Measurements from ENCODE around the gene PRAMEF14. TPM values are rescaled to one million over a fixed set of nuclear protein-coding genes. Genes with fewer than 3 reads are reported as not detected.
"Not testable (repeated sequence)": the region's sequence is repeated elsewhere in the genome, so short reads cannot be mapped to it uniquely, and the experiment has no call there.

Gene PRAMEF14
- total RNA-seq, 1 experiment from 2014 or later, result not detected

DNA sequence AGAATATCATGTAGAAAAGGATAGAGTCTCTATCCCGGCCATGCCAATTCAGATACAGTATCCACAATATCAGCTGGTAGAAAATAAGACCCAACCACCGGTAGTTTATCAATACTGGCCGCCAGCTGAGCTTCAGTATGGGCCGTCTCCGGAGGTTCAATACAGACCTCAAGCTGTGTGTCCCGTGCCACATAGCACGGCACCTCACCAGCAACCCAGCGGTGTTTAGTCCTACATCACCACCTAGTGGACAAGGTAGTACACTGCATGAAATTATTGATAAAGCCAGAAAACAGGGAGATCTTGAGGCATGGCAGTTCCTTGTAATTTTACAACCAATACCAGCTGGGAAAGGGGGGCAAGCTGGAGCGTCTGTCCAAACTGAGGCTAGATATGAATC lies 7.5 kb upstream of the PRAMEF14 start:
- ATAC-seq; H3K4me1 Mint-ChIP-seq; H3K27me3 Mint-ChIP-seq (ENCODE audit: low read depth); POLR2A ChIA-PET; DNase-seq (ENCODE audit: low spot score); H3K36me3 Mint-ChIP-seq; H3K4me3 Mint-ChIP-seq; H3K9me3 Mint-ChIP-seq; CTCF ChIA-PET; H3K27ac Mint-ChIP-seq: not testable (repeated sequence)

GRCh38 chr1:13353476-13353875 lies 6.5 kb upstream of the PRAMEF14 start:
- ATAC-seq; H3K36me3 Mint-ChIP-seq; H3K9me3 Mint-ChIP-seq; POLR2A ChIA-PET; H3K4me1 Mint-ChIP-seq; CTCF ChIA-PET; H3K27ac Mint-ChIP-seq; DNase-seq (ENCODE audit: low spot score); H3K27me3 Mint-ChIP-seq (ENCODE audit: low read depth); H3K4me3 Mint-ChIP-seq: not testable (repeated sequence)

GRCh38 chr1:13342496-13342895 lies 4.4 kb downstream of the PRAMEF14 start:
- CTCF ChIA-PET, result not testable (repeated sequence)

GRCh38 chr1:13315281-13315680 lies 31.7 kb downstream of the PRAMEF14 start, which contains the start of gene PRAMEF15:
Gene PRAMEF15, plus strand, starts transcription at chr1:13315581. Its CDS starts 2,827 bp downstream, at chr1:13318408.
- H3K36me3 Mint-ChIP-seq; POLR2A ChIA-PET; H3K4me1 Mint-ChIP-seq; ATAC-seq; H3K27me3 Mint-ChIP-seq (ENCODE audit: low read depth); CTCF ChIA-PET; H3K27ac Mint-ChIP-seq; H3K4me3 Mint-ChIP-seq; DNase-seq (ENCODE audit: low spot score): not testable (repeated sequence)
- peaks cover 12% of the 10 kb centered on the region for H3K9me3 Mint-ChIP-seq

More at GRCh38 chr1:13342496-13342895, 4.4 kb downstream of the PRAMEF14 start:
- POLR2A ChIA-PET; ATAC-seq; H3K27ac Mint-ChIP-seq; H3K4me1 Mint-ChIP-seq; H3K4me3 Mint-ChIP-seq; H3K36me3 Mint-ChIP-seq; DNase-seq (ENCODE audit: low spot score); H3K27me3 Mint-ChIP-seq (ENCODE audit: low read depth): not testable (repeated sequence)
- H3K9me3 Mint-ChIP-seq, result peaks cover 13% of the 10 kb centered on the region

- POLR2A ChIA-PET; H3K9me3 Mint-ChIP-seq; ATAC-seq; H3K4me3 Mint-ChIP-seq; H3K4me1 Mint-ChIP-seq; CTCF ChIA-PET; H3K27me3 Mint-ChIP-seq (ENCODE audit: low read depth); H3K27ac Mint-ChIP-seq; H3K36me3 Mint-ChIP-seq; DNase-seq (ENCODE audit: low spot score): not testable (repeated sequence)
These were observed 43.7 kb downstream of the PRAMEF14 start, which contains the start of gene PRAMEF33 for GRCh38 chr1:13303239-13303638. Gene PRAMEF33, plus strand, starts transcription at chr1:13303539. Its CDS starts 2,416 bp downstream, at chr1:13305955.

DNA sequence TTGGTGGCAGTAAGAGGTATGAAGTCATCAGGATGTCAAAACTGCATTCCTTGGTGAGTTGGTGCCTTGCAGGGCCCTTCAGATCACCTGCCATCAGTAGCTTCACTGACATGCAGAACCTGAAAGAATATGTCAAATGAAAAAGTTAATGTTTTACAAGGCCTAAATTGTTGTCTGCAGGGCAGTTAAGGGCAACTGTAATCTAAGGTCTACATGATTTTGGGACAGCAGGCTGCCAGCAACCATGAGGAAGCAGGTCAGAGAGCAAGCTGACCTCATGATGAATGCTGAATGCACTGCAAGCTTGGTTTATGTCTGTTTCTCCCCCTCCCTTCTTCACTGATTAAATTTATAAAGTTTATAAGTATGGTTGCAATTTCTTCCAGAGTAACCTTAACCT lies 44.7 kb downstream of the PRAMEF14 start:
- not testable (repeated sequence) for H3K27ac Mint-ChIP-seq, H3K4me3 Mint-ChIP-seq

GRCh38 chr1:13298699-13299098 lies 48.2 kb downstream of the PRAMEF14 start:
- CTCF ChIA-PET; DNase-seq (ENCODE audit: low spot score); H3K4me3 Mint-ChIP-seq; H3K27me3 Mint-ChIP-seq (ENCODE audit: low read depth); ATAC-seq; POLR2A ChIA-PET; H3K27ac Mint-ChIP-seq; H3K4me1 Mint-ChIP-seq; H3K9me3 Mint-ChIP-seq; H3K36me3 Mint-ChIP-seq: not testable (repeated sequence)

More for the DNA sequence above, 44.7 kb downstream of the PRAMEF14 start:
- POLR2A ChIA-PET; ATAC-seq; H3K9me3 Mint-ChIP-seq; H3K4me1 Mint-ChIP-seq; DNase-seq (ENCODE audit: low spot score); H3K27me3 Mint-ChIP-seq (ENCODE audit: low read depth); CTCF ChIA-PET; H3K36me3 Mint-ChIP-seq: not testable (repeated sequence)

DNA sequence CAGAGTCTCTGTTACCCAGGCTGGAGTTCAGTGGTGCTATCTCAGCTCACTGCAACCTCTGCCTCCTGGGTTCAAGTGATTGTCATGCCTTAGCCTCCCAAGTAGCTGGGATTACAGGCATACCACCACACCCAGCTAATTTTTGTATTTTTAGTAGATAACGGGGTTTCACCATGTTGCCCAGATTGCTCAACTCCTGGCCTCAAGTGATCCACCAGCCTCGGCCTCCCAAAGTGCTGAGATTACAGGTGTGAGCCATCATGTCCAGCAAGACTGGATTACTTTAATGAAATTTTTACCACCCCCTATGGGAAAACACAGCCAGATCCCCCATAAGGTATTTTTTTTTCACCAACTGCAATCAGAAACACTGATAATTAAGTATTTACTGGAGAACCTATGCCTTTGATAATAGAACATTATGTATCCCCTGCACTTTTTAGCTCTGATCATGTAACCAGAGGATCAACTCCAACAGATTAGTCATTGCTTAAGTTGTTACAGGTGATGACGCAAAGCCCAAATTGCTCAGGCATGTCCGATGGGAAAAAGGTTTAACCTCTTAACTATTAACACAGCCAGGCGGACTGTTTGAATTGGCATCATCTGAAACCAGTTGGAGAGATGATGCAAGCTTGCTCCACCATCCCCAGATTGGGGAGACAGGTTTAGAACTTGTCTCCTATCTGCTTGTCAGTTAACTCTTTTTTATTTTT lies 49.6 kb downstream of the PRAMEF14 start:
- H3K9me3 Mint-ChIP-seq; H3K36me3 Mint-ChIP-seq; H3K4me3 Mint-ChIP-seq; ATAC-seq; DNase-seq (ENCODE audit: low spot score); H3K27me3 Mint-ChIP-seq (ENCODE audit: low read depth); H3K27ac Mint-ChIP-seq; CTCF ChIA-PET; H3K4me1 Mint-ChIP-seq; POLR2A ChIA-PET: not testable (repeated sequence)

Other genes with a start within 250 kb of the PRAMEF14 start
- gene HNRNPCL2, start 230.3 kb downstream of the PRAMEF14 start, total RNA-seq (2021), result not detected in 3 replicates
- not detected in 3 replicates for gene PRAMEF26, start 191.1 kb downstream of the PRAMEF14 start, total RNA-seq (2021)
- not detected in 3 replicates for gene HNRNPCL4, start 181.5 kb downstream of the PRAMEF14 start, total RNA-seq (2021)
- not detected in 3 replicates for gene PRAMEF9, start 175.3 kb downstream of the PRAMEF14 start, total RNA-seq (2021)
- gene PRAMEF13, start 145.7 kb downstream of the PRAMEF14 start, total RNA-seq (2021), result not detected in 3 replicates
- not detected in 3 replicates for gene PRAMEF18, start 121.0 kb downstream of the PRAMEF14 start, total RNA-seq (2021)
- not detected in 3 replicates for gene PRAMEF5, start 92.9 kb downstream of the PRAMEF14 start, total RNA-seq (2021)
- not detected in 3 replicates for gene PRAMEF8, start 62.0 kb downstream of the PRAMEF14 start, total RNA-seq (2021)
- not detected in 3 replicates for gene PRAMEF33, start 43.6 kb downstream of the PRAMEF14 start, total RNA-seq (2021)
- gene PRAMEF15, start 31.6 kb downstream of the PRAMEF14 start, total RNA-seq (2021), result not detected in 3 replicates
- gene PRAMEF19, start 24.8 kb upstream of the PRAMEF14 start, total RNA-seq (2021), result not detected in 3 replicates
- gene PRAMEF17, start 42.5 kb upstream of the PRAMEF14 start, total RNA-seq (2021), result not detected in 3 replicates
- not detected in 3 replicates for gene PRAMEF20, start 63.3 kb upstream of the PRAMEF14 start, total RNA-seq (2021)
- 0.15 to 0.25 TPM (median 0.16 TPM) in 3 replicates for gene LRRC38, start 166.9 kb upstream of the PRAMEF14 start, total RNA-seq (2021)
- 128 to 158 TPM (median 135 TPM) in 3 replicates for gene PDPN, start 236.7 kb upstream of the PRAMEF14 start, total RNA-seq (2021)

All from WTC11 (cell line).